Globus pallidus (tissue), 1 donor: ENCODE measurements around the gene FAM110D.

Source experiments
- DNase-seq: peaks from one replicate; pipeline ENCODE4 v3.0.0-alpha.2; 2015; ENCODE audit warnings: low spot score

Gene FAM110D

DNA sequence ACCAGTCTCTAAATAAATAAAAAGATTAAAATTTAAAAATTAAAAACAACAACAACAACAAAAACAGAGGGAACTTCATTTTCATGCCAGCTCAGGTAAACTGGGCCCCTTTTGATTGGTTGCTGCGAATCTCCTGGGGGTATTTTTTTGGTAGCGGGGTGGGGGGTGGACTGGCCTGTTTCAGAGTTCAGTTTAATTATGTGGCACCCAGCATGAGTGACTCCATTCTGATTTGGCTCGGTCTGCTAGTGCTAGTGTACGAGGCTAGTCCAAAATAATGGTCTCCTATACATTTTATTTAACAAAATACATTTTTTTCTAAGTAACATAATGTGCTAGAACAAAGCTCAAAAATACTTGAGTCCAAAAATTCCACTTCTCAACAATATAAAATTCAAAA is 29.1 kb upstream of the FAM110D start:
- DNase-seq: no peak

GRCh38 chr1:26130695-26131094 is 28.2 kb upstream of the FAM110D start:
- DNase-seq: no peak

DNA sequence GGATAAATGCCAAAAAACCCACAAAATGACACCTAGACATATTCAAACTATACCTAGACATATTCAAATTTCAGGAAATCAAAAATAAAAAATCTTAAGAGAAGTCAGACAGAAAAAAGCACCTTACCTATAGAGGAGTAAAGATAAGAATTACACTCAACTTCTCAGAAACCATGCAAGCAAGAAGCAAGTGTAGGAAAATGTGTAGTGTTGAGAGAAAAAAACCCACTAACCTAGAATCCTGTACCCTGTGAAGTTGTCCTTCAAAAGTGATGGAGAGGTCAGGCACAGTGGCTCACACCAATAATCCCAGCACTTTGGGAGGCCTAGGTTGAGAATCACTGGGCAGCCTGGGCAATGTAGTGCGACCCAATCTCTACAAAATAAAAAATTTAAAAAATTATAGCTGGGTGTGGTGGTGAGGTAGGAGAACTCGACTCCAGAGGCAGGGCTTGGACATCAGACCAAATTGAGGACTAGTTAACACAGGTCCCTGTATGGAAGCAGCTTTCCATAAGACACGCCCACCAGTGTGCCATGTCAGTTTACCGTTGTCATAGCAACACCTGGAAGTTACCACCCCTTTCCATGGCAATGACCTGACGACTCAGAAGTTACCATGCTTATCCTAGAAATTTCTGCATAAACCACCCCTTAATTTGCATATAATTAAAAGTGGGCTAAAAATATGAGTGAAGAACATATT is 26.6 kb upstream of the FAM110D start:
- DNase-seq: no peak

DNA sequence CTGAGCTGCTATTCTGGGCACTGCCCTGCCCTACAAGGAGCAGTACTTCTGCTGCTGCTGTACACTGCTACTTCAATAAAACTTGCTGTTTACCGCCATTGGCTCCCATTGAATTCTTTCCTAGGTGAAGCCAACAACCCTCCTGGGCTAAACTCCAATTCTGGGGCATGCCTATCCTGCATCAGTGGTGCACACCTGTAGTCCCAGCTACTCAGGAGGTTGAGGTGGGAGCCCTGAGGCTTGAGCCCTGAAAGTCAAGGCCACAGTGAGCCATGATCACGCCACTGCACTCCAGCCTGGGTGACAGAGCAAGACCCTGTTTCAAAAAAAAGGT is 26.1 kb upstream of the FAM110D start:
- no peak for DNase-seq

DNA sequence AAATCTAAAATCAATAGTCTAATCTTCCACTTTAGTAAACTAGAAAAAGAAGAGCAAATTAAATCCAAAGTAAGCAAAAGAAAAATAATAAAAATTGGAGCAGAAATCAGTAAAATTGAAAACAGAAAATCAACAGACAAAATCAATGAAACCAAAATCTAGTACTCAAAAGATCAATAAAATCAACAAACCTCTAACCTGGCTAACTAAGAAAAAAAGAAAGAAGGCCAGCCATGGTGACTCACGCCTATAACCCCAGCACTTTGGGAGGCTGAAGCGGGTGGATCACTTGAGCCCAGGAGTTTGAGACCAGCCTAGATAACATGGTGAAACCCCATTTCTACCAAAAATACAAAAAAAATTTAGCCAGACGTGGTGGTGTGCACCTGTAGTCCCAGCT is 24.4 kb upstream of the FAM110D start:
- no peak for DNase-seq

DNA sequence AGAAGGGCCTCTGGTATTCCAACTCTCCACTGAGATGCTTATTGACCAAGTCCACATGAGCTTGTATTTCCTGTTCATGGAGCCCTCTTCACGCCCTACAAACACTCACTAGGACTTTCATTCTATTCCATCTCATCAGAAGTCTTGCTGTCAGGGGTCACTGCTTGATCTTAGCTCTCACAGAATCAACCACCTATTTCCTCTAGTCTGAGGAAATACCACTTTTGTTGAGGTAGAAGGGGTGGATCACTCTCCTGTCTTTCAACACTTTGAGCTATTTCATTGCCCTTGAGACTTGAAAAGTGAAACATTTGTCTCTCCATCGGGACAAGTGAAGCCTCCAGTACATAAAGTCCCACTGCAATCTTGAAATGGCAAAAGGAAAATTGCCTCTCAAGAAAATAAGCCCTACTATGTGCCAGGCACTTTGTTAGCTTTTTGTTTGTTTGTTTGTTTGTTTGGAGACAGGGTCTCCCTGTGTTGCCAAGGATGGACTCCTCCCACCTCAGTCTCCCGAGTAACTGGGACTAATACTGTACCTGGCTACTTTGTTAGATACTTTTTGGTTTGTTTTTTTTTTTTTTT is 19.8 kb upstream of the FAM110D start:
- no peak for DNase-seq

DNA sequence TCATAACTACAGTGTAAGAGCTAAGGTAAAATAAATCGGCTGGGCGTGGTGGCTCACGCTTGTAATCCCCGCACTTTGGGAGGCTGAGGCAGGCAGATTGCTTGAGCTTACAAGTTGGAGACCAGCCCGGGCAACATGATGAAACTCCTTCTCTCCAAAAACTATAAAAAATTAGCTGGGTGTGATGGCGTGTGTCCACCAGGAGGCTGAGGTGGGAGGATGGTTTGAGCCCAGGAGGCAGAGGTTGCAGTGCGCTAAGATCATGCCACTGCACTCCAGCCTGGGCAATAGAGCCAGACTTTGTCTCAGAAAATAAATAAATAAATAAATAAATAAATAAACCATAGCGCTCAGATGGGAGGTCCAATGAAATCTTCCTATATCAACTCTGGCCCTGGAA is 16.7 kb upstream of the FAM110D start:
- DNase-seq: no peak

- peak; percentile 86 for DNase-seq
Measured at GRCh38 chr1:26145041-26145959, 13.6 kb upstream of the FAM110D start.

GRCh38 chr1:26145960-26146294 is 13.0 kb upstream of the FAM110D start:
- no peak for DNase-seq

- DNase-seq: no peak
Measured at GRCh38 chr1:26148887-26149286, 10.0 kb upstream of the FAM110D start.

- no peak for DNase-seq
Measured at GRCh38 chr1:26153966-26154532, 4.8 kb upstream of the FAM110D start.

DNA sequence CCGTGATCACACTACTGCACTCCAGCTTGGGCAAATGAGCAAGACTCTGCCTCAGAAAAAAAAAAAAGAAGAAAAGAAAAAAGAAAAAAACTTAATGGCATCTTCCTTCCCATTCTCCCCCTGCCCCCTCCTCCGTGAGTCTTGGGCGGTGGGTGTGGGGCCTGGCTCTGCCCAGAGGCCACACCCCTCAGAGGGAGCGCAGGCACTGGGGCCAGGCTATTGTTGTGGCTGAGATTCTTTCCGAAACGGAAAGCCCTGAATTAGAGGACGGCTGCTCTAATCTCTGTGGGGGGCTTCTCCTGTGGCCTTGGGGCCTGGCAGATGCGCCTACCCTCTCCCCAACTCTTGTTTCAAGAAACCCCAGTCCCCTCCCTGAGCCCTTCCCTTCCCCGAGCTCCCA is 4.1 kb upstream of the FAM110D start:
- no peak for DNase-seq

GRCh38 chr1:26155370-26156284 is 3.3 kb upstream of the FAM110D start:
- no peak for DNase-seq

- DNase-seq: no peak
Measured at GRCh38 chr1:26156285-26157038, 2.4 kb upstream of the FAM110D start.

- no peak for DNase-seq
Measured at GRCh38 chr1:26158271-26158907, 490 bp upstream of the FAM110D start.

DNA sequence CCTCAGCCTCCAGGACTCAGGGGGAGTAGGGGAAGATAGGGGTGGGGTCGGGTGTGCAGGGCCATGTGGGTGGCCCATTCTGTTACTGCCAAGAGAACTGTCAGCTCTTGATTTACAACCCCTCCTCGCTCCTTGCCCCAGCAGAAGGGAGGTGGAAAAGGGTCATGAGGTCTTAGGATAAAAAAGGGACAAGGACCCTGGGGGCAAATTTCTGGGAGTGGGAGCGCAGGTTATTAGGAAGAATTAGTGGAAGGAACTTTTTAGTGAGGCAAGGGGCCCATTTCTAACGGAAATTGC is 812 bp downstream of the FAM110D start:
- DNase-seq: no peak

DNA sequence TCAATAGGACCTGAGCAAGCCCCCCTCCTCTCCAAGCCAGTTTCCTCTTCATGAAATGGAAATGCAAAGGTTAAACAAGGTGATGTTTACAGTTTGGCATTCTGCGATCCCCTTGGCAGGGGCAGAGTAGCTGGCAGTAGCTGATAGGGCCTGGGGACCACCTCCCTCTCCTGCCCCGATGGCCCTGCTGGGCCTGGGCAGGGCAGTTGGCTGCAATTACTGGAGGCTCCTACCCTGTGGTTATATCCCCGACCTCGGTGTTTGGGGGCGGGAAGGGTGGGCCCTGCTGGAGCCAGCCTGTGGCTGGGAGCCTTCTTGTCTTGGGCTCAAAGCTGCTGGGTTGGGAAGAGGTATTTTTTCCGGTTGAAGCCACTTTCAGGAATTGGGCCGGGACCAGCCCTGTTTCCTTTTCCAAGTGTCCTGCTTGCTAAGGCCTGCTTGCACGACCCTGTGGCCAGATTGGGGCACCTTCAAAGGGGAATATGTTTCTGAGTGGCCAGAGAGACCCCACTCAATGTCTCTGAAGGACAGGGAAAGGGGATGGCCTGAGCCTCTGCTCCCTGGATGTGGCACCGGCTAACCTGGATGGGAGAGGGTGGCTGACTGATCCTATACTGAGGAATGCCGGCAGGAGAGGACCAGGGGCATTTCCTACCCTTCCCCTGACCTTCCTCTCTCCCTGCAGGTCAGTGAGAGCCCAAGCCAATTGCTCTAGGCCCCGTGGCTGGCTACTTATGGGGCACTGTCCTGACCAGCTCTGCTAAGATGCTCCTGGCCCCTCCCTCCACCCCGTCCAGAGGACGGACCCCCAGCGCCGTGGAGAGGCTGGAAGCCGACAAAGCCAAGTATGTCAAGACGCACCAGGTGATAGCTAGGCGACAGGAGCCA is 1.9 kb downstream of the FAM110D start:
- no peak for DNase-seq

DNA sequence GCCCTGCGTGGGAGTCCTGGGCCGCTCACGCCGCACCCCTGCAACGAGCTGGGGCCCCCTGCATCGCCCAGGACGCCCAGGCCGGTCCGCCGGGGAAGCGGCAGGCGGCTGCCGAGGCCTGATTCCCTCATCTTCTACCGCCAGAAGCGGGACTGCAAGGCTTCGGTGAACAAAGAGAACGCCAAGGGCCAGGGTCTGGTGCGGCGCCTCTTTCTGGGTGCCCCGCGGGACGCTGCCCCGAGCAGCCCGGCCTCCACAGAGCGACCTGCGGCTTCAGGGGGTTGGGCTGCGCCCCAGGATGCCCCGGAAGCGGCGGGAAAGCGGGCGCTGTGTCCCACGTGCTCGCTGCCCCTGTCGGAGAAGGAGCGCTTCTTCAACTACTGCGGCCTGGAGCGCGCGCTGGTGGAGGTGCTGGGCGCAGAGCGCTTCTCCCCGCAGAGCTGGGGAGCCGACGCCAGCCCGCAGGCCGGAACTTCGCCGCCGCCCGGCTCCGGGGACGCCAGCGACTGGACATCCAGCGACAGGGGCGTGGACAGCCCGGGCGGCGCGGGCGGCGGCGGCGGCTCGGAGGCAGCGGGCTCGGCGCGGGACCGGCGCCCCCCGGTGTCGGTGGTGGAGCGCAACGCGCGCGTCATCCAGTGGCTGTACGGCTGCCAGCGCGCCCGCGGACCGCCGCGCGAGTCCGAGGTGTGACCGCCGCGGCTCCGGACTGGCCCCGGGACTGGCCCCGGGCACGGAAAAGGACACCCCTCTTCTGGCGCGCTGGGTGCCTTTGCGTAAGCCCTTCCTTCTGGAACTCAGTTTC is 2.7 kb downstream of the FAM110D start:
- peak; percentile 32 for DNase-seq

DNA sequence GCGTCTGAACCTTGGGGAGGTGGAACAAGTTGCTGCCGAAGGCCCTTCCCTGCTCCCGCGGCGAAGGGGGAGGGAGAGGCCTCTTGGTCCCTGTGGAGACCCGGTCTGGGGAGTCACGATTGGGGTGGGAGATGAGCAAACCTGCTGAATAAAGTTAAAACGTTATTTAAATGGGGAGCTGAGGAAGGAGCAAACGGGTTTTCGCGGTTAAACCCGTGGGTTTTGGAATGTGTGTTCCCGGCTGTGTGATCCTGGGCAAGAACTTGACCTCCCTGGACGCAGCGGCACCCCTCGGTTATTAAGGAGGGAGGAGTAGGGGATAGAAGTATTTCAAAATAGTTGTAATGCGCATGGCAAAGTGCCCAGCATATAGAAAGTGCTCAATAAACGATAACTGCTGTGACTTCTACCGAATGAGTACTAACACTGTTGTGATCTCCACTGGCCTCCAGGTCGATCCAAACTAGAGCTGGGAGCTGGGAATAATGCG is 3.4 kb downstream of the FAM110D start:
- DNase-seq: no peak
